Activated CD4-positive, alpha-beta T cell treated with anti-CD3 and anti-CD28 coated beads, Interleukin-2, amount 50 U/mL, for 48 hours (primary cell): ENCODE measurements around the gene GMDS.

ENCODE experiments used
- DNase-seq, 2 experiments: peaks; one replicate each; pipeline ENCODE4 v3.0.0-alpha.2; 2020

Gene GMDS

GRCh38 chr6:1662534-1662933 is 582.9 kb downstream of the GMDS start:
- DNase-seq = no peak

- DNase-seq = no peak
These were observed 585.6 kb downstream of the GMDS start for GRCh38 chr6:1659816-1660215.

GRCh38 chr6:1658212-1659005 is 587.0 kb downstream of the GMDS start:
- no peak for DNase-seq

DNA sequence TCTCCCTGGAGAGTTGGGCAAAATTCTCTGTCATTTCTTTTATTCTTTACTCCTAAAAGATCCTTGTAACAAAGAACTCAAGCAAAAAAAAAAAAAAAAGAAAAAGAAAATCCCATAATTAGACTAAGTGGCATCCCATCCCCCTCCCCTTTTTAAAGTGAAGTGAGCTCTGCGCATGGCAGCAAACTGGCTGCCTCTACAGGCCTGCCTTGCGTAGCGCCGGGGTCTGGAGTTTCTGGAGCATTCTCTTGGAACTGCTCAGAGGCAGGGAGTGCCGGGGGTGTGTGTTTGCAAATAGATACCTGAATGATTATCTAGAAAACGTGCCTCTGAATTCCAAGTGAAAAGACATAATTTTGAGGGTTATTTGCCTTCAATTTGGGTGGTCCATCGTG is 587.6 kb downstream of the GMDS start:
- DNase-seq = no peak

GRCh38 chr6:1657116-1657770 is 588.2 kb downstream of the GMDS start:
- DNase-seq = no peak

DNA sequence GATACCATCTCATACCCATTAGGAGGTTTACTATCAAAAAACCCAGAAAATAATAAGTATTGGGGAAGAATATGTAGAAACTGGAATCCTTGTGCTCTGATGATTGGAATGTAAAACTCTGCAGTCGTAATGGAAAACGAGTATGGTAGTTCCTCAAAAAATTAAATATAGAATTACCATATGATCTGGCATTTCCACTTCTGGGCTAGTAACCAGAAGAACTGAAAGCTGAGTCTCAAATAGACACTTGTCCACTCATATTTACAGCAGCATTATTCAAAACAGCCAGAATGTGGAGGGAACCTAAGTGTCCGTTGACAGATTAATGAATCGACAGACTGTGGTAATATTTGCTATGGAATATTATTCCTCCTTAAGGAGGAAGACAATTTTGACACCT is 591.4 kb downstream of the GMDS start:
- DNase-seq = no peak

DNA sequence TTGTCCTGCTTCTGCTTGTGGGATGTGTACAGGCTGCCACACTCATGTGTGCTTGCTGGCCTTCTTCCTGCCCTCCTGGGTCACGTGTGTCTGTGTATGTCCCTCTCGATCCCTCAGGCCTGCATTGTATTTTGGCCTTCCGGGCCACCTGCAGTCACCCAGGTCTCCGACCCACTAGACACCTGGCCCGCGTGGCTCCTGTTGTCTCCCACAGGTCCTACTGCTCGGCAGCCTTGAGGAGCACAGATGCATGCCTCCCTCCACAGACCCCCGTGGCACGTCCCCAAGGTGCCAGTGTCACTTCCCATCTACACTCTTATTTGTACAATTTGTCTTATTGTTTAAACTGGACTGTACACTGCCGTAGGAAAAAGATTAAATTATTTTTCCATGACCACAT is 592.6 kb downstream of the GMDS start:
- no peak for DNase-seq

DNA sequence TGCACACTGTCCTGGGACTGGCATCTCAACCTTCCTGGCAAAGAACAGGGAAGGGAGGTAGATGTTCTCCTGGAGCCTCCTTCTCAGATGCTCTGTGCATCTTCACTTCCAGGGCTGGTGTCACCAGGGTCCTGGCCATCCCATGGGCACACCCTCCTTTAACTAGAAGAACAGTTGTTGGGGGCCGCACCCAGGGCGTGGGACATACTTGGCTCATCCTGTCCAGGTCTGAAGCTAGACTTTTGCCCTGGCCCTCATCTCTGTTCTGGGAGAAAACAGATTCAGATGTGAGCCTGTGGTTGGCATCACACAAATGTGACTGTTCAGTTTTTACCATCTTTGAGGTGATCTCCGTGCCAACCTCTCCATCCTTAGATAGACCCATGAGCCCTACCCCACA is 594.0 kb downstream of the GMDS start:
- no peak for DNase-seq

DNA sequence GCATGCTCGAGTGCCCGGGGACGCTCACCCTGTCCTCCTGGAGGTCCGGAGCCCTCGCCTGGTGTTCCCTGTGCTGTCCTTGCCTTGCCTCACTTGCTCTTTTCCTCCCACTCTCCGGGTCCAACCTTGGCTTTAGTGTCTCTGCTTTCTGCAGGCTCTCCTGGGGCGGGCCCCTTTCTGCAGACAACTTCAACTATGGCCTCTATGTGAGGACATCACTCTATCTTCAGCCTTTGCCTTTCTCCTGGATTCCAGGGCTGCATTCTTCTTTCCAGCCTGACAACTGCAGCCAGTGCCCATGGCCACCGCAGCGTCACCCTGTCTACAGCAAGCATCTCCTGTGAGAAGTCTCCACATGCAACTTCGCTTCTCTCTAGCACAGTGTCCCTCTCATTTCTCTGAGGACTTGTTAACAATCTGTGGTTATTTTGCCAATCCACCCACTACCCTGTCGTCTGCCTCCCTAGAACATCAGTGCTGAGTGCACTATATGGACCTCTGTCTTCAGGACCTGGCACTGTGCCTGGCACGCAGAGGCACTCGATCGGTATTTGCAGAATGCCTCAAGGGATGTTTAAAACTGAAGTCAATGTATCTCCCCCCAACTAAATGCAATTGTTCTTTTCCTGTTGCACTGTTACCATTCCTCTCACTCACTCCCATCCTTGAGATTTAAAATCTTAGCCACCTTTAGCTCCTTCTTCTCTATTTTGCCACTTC is 599.8 kb downstream of the GMDS start:
- no peak for DNase-seq

GRCh38 chr6:1644516-1645060 is 600.8 kb downstream of the GMDS start:
- no peak for DNase-seq

DNA sequence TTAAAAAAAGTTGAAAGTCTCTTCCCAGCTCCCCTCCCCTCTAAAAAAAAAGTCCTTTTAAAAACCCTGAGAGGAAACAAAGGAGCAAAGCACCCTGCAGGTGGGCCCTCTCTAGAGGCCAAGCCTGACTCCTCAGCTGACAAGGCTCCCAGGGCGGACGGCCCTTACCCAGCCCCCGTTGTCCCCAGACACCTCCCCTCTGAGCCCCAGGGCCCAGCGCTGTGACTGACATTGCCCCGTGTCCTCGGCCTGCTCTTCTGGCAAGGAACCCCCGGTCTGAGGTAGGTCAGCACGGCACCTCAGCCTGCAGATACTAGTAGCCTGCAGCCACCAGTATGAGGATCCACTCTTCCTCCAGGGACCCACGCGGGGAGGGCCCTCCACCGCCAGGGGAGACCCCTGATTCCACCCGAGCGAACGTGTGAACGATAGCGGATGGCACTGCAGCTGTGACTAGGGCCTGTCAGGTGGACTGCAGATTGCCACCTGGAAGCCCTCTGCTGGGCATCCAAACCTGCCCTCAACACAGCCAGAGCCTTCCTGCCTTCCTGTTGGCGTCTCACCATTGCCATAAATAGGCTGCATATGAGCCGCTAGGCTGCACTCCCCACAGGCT is 601.5 kb downstream of the GMDS start:
- DNase-seq = no peak

DNA sequence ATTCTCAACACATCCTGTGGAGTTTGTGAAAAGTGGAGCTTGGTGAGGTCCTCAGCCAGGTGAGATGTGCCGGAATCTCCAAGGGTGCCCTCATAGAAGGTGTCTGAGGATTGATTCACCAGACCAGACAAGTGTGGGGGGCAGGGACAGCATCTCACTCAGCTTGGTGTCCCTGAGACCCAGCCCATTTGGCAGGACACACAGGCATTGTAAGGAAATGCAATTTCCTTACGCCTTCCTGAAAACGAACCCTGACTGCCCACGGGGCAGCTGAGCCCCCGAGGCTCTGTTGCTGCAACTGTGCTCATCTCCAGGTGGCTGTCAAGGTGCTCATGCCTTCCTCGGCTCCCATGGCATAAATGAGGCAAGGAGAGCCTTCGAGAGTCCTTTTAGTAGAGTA is 602.3 kb downstream of the GMDS start:
- DNase-seq = no peak

DNA sequence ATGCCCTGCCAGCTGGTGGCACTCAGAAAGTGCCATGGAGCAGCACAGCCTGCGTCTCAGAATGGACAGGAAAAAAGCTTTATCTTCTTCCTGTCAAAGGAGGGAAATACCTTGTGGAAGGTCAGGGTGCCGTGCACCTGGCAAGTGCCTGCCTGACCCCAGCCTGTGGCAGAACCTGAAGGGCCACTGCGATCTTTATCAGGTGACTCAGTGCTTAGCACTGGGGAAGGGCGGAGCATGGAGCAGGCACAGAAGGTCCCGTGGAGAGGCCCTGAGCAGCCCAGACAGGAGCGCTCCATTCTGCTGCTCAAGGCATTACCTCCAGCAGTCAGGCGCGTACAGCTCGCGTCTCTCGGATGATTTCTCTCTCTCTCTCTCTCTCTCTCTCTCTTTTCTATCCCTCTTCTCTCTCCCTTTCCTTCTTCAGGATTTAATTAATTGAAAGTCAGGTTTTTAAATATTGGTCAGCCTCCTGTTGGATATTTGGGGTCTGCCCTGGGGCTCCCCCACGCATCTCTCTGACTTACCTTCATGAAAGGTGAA is 604.0 kb downstream of the GMDS start:
- DNase-seq = no peak

DNA sequence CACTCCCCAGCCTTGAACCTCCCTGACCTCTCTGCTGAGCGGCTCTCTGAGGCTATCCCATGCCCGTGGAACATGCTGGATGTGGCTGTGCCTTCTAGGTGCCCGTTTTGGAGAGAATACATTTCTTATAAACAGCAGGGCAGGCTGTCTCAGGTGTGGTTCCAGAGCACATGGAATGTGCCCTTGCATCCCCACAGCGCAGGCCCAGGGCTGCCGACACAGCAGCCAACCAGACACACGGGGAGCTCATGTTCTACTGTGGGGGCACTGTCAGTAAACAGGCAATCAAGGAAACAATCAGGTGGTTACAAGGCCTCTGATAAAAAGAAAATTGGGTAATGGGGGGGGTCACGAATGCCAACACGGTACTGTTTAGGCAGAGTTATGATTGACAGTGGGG is 604.9 kb downstream of the GMDS start:
- no peak for DNase-seq

DNA sequence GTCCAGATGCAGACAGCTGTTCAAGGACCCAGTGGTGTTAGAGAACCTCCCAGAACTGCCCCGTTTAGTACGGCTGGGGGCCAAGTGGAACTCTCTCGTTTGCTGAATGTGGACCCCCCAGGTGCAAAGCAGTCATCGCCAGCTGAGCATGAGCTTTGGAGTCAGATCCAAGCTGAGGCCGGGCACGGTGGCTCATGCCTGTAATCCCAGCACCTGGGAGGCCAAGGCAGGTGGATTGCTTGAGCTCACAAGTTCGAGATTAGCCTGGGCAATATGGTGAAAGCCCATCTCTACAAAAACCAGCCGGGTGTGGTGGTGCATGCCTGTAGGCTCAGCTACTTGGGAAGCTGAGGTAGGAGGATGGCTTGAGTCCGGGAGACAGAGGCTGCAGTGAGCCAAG is 606.0 kb downstream of the GMDS start:
- DNase-seq = no peak

- no peak for DNase-seq
These were observed 608.2 kb downstream of the GMDS start for GRCh38 chr6:1636971-1637871.

- no peak for DNase-seq
These were observed 609.1 kb downstream of the GMDS start for GRCh38 chr6:1636272-1636825.

- DNase-seq = no peak
These were observed 609.9 kb downstream of the GMDS start for GRCh38 chr6:1635305-1636010.

GRCh38 chr6:1634081-1634480 is 611.3 kb downstream of the GMDS start:
- no peak for DNase-seq

- no peak for DNase-seq
These were observed 611.9 kb downstream of the GMDS start for GRCh38 chr6:1633366-1634021.
